Measurements from ENCODE around the gene RAD9B. TPM values are rescaled to one million over a fixed set of nuclear protein-coding genes. Genes with fewer than 3 reads are reported as not detected.

Gene RAD9B
- total and polyA plus RNA-seq, 4 donors, result 0.57 to 2.2 (median 2.2) TPM; not detected in 1

DNA sequence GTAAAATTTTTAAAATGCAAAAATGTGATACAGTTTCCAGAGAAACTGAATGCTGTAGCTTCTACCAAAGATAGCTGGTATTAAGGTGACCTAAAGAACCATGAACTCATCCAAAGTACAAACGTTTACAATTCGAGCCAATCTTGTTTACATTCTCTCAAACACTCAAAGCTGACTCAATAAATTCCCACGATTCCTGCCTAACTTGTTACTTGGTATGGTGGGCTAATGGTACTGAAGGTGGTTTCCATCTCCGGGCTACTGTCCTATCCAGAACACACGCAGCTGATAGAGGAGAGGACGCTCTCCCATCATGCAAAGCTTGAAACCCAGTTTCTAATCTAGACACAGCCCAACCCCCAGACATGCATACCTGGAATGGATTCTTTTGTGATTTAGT lies 31.5 kb downstream of the RAD9B start:
- no peak for ATAC-seq (ENCODE audit: low FRiP score)
- Histone ChIP-seq H3K27me3 (ENCODE audit: control insufficient read depth in 1 of 2, insufficient read depth in 2 of 2, low read length in 1 of 2) (no peaks in the 10 kb centered on the region), H3K4me1 (ENCODE audit: control insufficient read depth in 1 of 2, insufficient read depth in 2 of 2, low read length in 2 of 2) (peaks cover 1 to 6% of the 10 kb centered on the region in 2 donors), H3K4me3 (ENCODE audit: low read length in 2 of 2) (no peak overlapping the region), H3K27ac (ENCODE audit: low read depth in 1 of 2, low read length in 2 of 2) (no peak overlapping the region), H3K36me3 (ENCODE audit: control insufficient read depth in 1 of 2, insufficient read depth in 2 of 2, low read length in 1 of 2) (no peaks in the 10 kb centered on the region), H3K9me3 (ENCODE audit: control insufficient read depth, low read length) (no peaks in the 10 kb centered on the region)
- 79 to 84% methylated on average over 6 of the region's 6 CpGs for WGBS, 2 donors
- intact Hi-C loops (cut with DNase I), result no loop called here
- no peak for DNase-seq

GRCh38 chr12:110534811-110535210 lies 32.7 kb downstream of the RAD9B start:
- intact Hi-C loops (cut with DNase I), result loop anchor here in 1 of 2 donors (5.0 kb wide), 1 partner anchor 47 kb away; the partner anchor contains the start of gene PPTC7
- WGBS, 2 donors, result 92 to 94% methylated on average over 6 of the region's 6 CpGs
- no peaks in the 10 kb centered on the region for H3K36me3 ChIP-seq (ENCODE audit: control insufficient read depth in 1 of 2, insufficient read depth in 2 of 2, low read length in 1 of 2)
- DNase-seq (no peak), ATAC-seq (ENCODE audit: low FRiP score) (no peak)
- no peaks in the 10 kb centered on the region for H3K27me3 ChIP-seq (ENCODE audit: control insufficient read depth in 1 of 2, insufficient read depth in 2 of 2, low read length in 1 of 2)
- no peak overlapping the region for H3K27ac ChIP-seq (ENCODE audit: low read depth in 1 of 2, low read length in 2 of 2)
- no peaks in the 10 kb centered on the region for H3K9me3 ChIP-seq (ENCODE audit: control insufficient read depth, low read length)
- no peak overlapping the region for H3K4me3 ChIP-seq (ENCODE audit: low read length in 2 of 2)
- H3K4me1 ChIP-seq (ENCODE audit: control insufficient read depth in 1 of 2, insufficient read depth in 2 of 2, low read length in 2 of 2), result peaks cover 1 to 6% of the 10 kb centered on the region in 2 donors

GRCh38 chr12:110536834-110537604 lies 34.9 kb downstream of the RAD9B start:
- Histone ChIP-seq H3K9me3 (ENCODE audit: control insufficient read depth, low read length) (no peaks in the 10 kb centered on the region), H3K4me1 (ENCODE audit: control insufficient read depth in 1 of 2, insufficient read depth in 2 of 2, low read length in 2 of 2) (peaks cover 1 to 3% of the 10 kb centered on the region in 2 donors), H3K36me3 (ENCODE audit: control insufficient read depth in 1 of 2, insufficient read depth in 2 of 2, low read length in 1 of 2) (no peaks in the 10 kb centered on the region), H3K27me3 (ENCODE audit: control insufficient read depth in 1 of 2, insufficient read depth in 2 of 2, low read length in 1 of 2) (no peaks in the 10 kb centered on the region), H3K27ac (ENCODE audit: low read depth in 1 of 2, low read length in 2 of 2) (peak overlapping the region in 1 of 2 donors; percentile 96), H3K4me3 (ENCODE audit: low read length in 2 of 2) (no peak overlapping the region)
- ATAC-seq (ENCODE audit: low FRiP score), result peak; percentile 36
- intact Hi-C loops (cut with DNase I), result loop anchor here in 1 of 2 donors (5.0 kb wide), 1 partner anchor 45 kb away; the partner anchor contains the start of gene PPTC7
- no peak for DNase-seq
- 54% methylated on average over 4 of the region's 4 CpGs for WGBS, 2 donors

DNA sequence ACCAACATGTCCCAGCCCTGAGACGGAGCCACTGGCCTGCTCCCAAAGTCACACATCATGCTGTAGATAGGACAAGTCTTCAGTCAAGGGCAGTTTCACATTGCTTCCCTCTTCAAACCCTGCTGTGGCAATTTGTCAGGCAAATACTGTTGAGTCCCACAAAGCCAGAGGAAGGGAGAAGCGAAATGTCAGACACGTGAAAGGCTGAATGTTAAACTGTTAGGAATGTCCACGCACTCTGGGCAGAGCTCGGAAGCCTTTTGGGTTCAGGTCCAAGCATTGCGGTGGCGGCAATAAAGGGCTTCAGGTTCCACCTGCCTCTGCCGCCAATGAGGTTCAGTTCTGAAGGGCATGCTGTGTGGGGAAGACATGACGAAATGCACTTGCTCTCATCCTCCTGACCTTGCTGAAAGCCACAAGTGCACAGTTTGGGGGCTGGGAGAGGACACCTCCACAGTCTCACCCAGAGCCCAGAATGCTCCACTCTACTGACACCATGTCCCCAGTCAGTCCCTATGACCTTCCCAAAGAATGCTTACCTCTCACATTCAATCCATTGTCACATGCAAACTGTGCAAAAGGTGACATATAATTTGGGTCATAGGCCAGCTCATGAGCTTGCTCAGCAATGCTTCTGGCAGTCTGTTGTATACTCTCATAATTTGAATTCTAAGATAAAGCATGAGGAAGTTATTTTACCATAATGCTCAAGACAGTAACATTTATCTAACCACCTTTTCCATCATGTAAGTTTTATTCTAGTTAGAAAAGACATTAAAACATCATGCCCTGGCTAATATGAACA lies 35.7 kb downstream of the RAD9B start:
- peak; percentile 62 for ATAC-seq (ENCODE audit: low FRiP score)
- Histone ChIP-seq H3K4me1 (ENCODE audit: control insufficient read depth in 1 of 2, insufficient read depth in 2 of 2, low read length in 2 of 2) (peaks cover 0 to 1% of the 10 kb centered on the region in 2 donors), H3K9me3 (ENCODE audit: control insufficient read depth, low read length) (no peaks in the 10 kb centered on the region), H3K36me3 (ENCODE audit: control insufficient read depth in 1 of 2, insufficient read depth in 2 of 2, low read length in 1 of 2) (no peaks in the 10 kb centered on the region), H3K4me3 (ENCODE audit: low read length in 2 of 2) (no peak overlapping the region), H3K27me3 (ENCODE audit: control insufficient read depth in 1 of 2, insufficient read depth in 2 of 2, low read length in 1 of 2) (no peaks in the 10 kb centered on the region), H3K27ac (ENCODE audit: low read depth in 1 of 2, low read length in 2 of 2) (peak overlapping the region in 1 of 2 donors; percentile 91)
- peak; percentile 53 to 82 for DNase-seq
- intact Hi-C loops (cut with DNase I), result loop anchor here in 1 of 2 donors (5.0 kb wide), 1 partner anchor 44 kb away; the partner anchor contains the start of gene PPTC7
- 8 to 10% methylated on average over 9 of the region's 9 CpGs for WGBS, 2 donors

GRCh38 chr12:110538869-110539622 lies 36.9 kb downstream of the RAD9B start:
- no peak overlapping the region for H3K4me3 ChIP-seq (ENCODE audit: low read length in 2 of 2)
- no peaks in the 10 kb centered on the region for H3K36me3 ChIP-seq (ENCODE audit: control insufficient read depth in 1 of 2, insufficient read depth in 2 of 2, low read length in 1 of 2)
- no peak for DNase-seq
- H3K27me3 ChIP-seq (ENCODE audit: control insufficient read depth in 1 of 2, insufficient read depth in 2 of 2, low read length in 1 of 2), result no peaks in the 10 kb centered on the region
- intact Hi-C loops (cut with DNase I), result loop anchor here in 1 of 2 donors (5.0 kb wide), 1 partner anchor 43 kb away; the partner anchor contains the start of gene PPTC7
- H3K27ac ChIP-seq (ENCODE audit: low read depth in 1 of 2, low read length in 2 of 2), result peak overlapping the region in 1 of 2 donors; percentile 8
- peaks cover 0 to 1% of the 10 kb centered on the region in 2 donors for H3K4me1 ChIP-seq (ENCODE audit: control insufficient read depth in 1 of 2, insufficient read depth in 2 of 2, low read length in 2 of 2)
- WGBS, 2 donors, result 90% methylated on average over 5 of the region's 5 CpGs
- ATAC-seq (ENCODE audit: low FRiP score), result no peak
- H3K9me3 ChIP-seq (ENCODE audit: control insufficient read depth, low read length), result no peaks in the 10 kb centered on the region

DNA sequence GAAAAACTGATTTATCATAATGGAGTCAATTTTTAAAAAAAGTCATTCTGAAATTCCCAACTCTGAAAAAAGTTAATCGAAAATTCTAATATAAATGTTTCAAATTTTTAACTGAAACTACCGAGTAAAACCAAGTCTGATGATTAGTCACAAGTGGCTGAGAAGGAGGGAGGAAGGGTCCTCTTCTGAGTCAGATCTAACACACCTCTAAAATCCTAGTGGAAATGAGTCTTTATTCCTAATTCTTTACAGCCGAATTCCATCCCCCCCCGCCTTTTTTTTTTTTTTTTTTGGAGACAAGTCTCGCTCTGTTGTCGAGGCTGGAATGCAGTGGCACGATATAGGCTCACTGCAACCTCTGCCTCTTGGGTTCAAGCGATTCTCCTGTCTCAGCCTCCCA lies 37.9 kb downstream of the RAD9B start:
- ATAC-seq (ENCODE audit: low FRiP score) (no peak), DNase-seq (no peak)
- Histone ChIP-seq H3K9me3 (ENCODE audit: control insufficient read depth, low read length) (no peaks in the 10 kb centered on the region), H3K27ac (ENCODE audit: low read depth in 1 of 2, low read length in 2 of 2) (no peak overlapping the region), H3K27me3 (ENCODE audit: control insufficient read depth in 1 of 2, insufficient read depth in 2 of 2, low read length in 1 of 2) (no peaks in the 10 kb centered on the region), H3K4me1 (ENCODE audit: control insufficient read depth in 1 of 2, insufficient read depth in 2 of 2, low read length in 2 of 2) (peaks cover 0 to 1% of the 10 kb centered on the region in 2 donors), H3K36me3 (ENCODE audit: control insufficient read depth in 1 of 2, insufficient read depth in 2 of 2, low read length in 1 of 2) (no peaks in the 10 kb centered on the region), H3K4me3 (ENCODE audit: low read length in 2 of 2) (no peak overlapping the region)
- WGBS, 2 donors, result 93 to 96% methylated on average over 8 of the region's 8 CpGs
- intact Hi-C loops (cut with DNase I), result loop anchor here in 1 of 2 donors (5.0 kb wide), 1 partner anchor 42 kb away; the partner anchor contains the start of gene PPTC7

DNA sequence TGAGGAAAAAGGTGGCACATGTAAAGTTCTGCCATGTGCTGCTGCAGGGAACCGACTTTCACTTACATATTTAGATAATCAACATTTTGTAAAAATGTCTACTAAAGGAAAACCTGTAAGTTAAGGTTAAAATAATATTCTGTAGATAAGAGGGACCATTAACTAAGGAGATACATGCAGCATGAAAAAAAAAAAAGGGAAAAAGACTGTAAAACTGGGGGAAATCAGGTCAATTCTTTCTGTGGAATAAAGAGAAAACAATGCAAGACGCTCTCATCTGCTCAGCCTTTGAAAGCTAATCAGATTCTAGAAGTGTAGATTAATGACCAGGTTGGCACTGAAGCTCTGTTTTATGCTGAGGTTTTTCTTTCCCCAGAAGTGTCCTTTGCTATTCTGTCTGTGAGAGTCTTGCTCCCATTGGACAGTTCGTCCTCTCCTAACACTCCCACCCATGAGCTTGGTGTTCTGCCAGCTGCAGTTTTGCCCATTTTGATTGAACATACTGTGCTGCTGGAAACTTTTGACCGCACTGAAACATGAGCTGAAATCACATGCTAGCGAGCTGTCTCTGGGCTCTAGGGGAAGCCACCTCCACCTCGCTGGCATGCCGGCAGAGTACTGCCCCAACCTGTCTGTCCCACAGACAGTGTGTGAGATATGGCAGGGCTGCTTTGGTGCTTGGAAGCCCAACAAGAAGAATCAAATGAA lies 41.3 kb downstream of the RAD9B start:
- peak; percentile 86 to 90 for DNase-seq
- Histone ChIP-seq H3K9me3 (ENCODE audit: control insufficient read depth, low read length) (no peaks in the 10 kb centered on the region), H3K27me3 (ENCODE audit: control insufficient read depth in 1 of 2, insufficient read depth in 2 of 2, low read length in 1 of 2) (no peaks in the 10 kb centered on the region), H3K36me3 (ENCODE audit: control insufficient read depth in 1 of 2, insufficient read depth in 2 of 2, low read length in 1 of 2) (no peaks in the 10 kb centered on the region), H3K4me3 (ENCODE audit: low read length in 2 of 2) (no peak overlapping the region), H3K4me1 (ENCODE audit: control insufficient read depth in 1 of 2, insufficient read depth in 2 of 2, low read length in 2 of 2) (peaks cover 0 to 2% of the 10 kb centered on the region in 2 donors), H3K27ac (ENCODE audit: low read depth in 1 of 2, low read length in 2 of 2) (peak overlapping the region; percentile 71 to 94)
- 7 to 12% methylated on average over 7 of the region's 7 CpGs for WGBS, 2 donors
- intact Hi-C loops (cut with DNase I), result loop anchor here in 1 of 2 donors (5.0 kb wide), 1 partner anchor 39 kb away; the partner anchor contains the start of gene PPTC7
- ATAC-seq (ENCODE audit: low FRiP score), result peak; percentile 91

Data from aorta (tissue), 5 donors.